ENCODE data around the gene EGLN1.

GRCh38 chr1:231442735-231443134 lies 20.6 kb upstream of the EGLN1 start:
- no peak for TF ChIP-seq CTCF (IDR thresholded peaks at IDR 0.05)
- TF ChIP-seq EP300 (IDR thresholded peaks at IDR 0.05), result no peak
- TF ChIP-seq POLR2A (IDR thresholded peaks at IDR 0.05), result no peak

Data from tibial nerve (tissue), 4 donors.